ENCODE results near the gene ZKSCAN1.

Gene ZKSCAN1

GRCh38 chr7:100082978-100083377 is 67.6 kb downstream of the ZKSCAN1 start:
- DNase-seq = no peak

- DNase-seq = no peak
Measured at GRCh38 chr7:100085515-100085914, 70.1 kb downstream of the ZKSCAN1 start.

- DNase-seq = no peak
Measured at GRCh38 chr7:100087055-100087750, 71.8 kb downstream of the ZKSCAN1 start.

- no peak for DNase-seq
Measured at GRCh38 chr7:100088095-100088620, 72.8 kb downstream of the ZKSCAN1 start.

- DNase-seq = peak; percentile 90 to 91
Measured at GRCh38 chr7:100088621-100089457, 73.4 kb downstream of the ZKSCAN1 start, which contains the start of gene COPS6. Gene COPS6, plus strand, starts transcription at chr7:100088969. Its CDS starts 22 bp downstream, at chr7:100088991.

GRCh38 chr7:100089458-100090196 is 74.2 kb downstream of the ZKSCAN1 start:
- DNase-seq = peak in 1 of 2 experiments; percentile 32

GRCh38 chr7:100090527-100091410 is 75.4 kb downstream of the ZKSCAN1 start:
- DNase-seq = peak in 1 of 2 experiments; percentile 14
